HepG2 (cell line): Measurements from ENCODE around the gene TFF2. TPM values are rescaled to one million over a fixed set of nuclear protein-coding genes. Genes with fewer than 3 reads are reported as not detected.

Experiments
- ATAC-seq: fragments of 200-7000 bp; cut with Tn5 transposase; 3 replicates; pipeline ENCODE4 v1.9.1; 2020; ENCODE audit warnings: mild to moderate bottlenecking, moderate library complexity
- BruUV-seq: library from RNA; stranded (reverse); fragments of 400-500 nt; replicated peaks from 2 replicates; lab custom pipeline; 2021; lab: Mats Ljungman, UMichigan
- CTCF ChIA-PET: fragments of 300-600 bp; formaldehyde crosslinking; extraction: SDS; loops from one replicate; lab custom pipeline; 2021; ENCODE audit warnings: low total read pairs, inconsistent platforms, low intra/inter-chr PET ratio; lab: Yijun Ruan, JAX
- POLR2A ChIA-PET: fragments of 350-600 bp; sonication (Branson Sonifier 250); formaldehyde crosslinking; loops from one replicate; lab custom pipeline; 2020; ENCODE audit warnings: antibody characterized with exemption, inconsistent platforms; lab: Yijun Ruan, JAX
- DNase-seq: peaks from one replicate; pipeline ENCODE4 v3.0.0-alpha.2; 2015; ENCODE audit warnings: low spot score
- FAIRE-seq: peaks from 3 replicates; lab custom pipeline; 2011; peaks lifted over from hg19 to GRCh38; lab: Jason Lieb, UNC
- H2AFZ ChIP-seq: one replicate; pipeline ENCODE4 v1.6.1; 2011; ENCODE audit warnings: low read length, inconsistent platforms
- H3K27ac ChIP-seq: fragments of 300-600 bp; 3 replicates; pipeline ENCODE4 v1.8.0; 2011; ENCODE audit warnings: mixed run types, mild to moderate bottlenecking, mixed read lengths, low read length, inconsistent platforms; ENCODE audit not compliant: insufficient read depth; ENCODE audit errors: extremely low read length
- H3K27me3 ChIP-seq, 2 experiments: fragments of 200-600 bp in 1 of 2; 2 replicates in 1 of 2; 3 replicates in 1 of 2; pipeline versions ENCODE4 v1.6.0 to v1.8.0; 2011; ENCODE audit warnings: low read length in 2 of 2, mild to moderate bottlenecking in 2 of 2, moderate library complexity in 2 of 2, inconsistent platforms in 1 of 2; ENCODE audit not compliant: insufficient read depth in 2 of 2, control insufficient read depth in 1 of 2
- H3K36me3 ChIP-seq, 2 experiments: fragments of 200-600 bp in 1 of 2; replicated peaks in 1 of 2; 2 replicates in 1 of 2; 3 replicates in 1 of 2; pipeline versions ENCODE4 v1.5.1 to v1.8.0; 2011; ENCODE audit warnings: low read length in 2 of 2, inconsistent platforms in 1 of 2; ENCODE audit not compliant: insufficient read depth in 2 of 2, control insufficient read depth in 1 of 2
- H3K4me1 ChIP-seq: 2 replicates; pipeline ENCODE4 v1.5.1; 2012; ENCODE audit warnings: low read length, inconsistent platforms; ENCODE audit not compliant: insufficient read depth
- H3K4me2 ChIP-seq: 2 replicates; pipeline ENCODE4 v1.6.0; 2011; ENCODE audit warnings: low read depth, low read length, inconsistent platforms
- H3K4me3 ChIP-seq, 3 experiments: fragments of 200-600 bp in 1 of 3; sonication (generic), shearing (Covaris generic) in 1 of 3; replicated peaks in 1 of 3; 2 replicates each; pipeline ENCODE4 v1.5.1; 2011 to 2016; ENCODE audit warnings: low read length in 3 of 3, inconsistent platforms in 2 of 3, low read depth in 2 of 3, mild to moderate bottlenecking in 2 of 3, control low read depth in 1 of 3, mixed read lengths in 1 of 3; ENCODE audit not compliant: insufficient read depth in 1 of 3
- H3K79me2 ChIP-seq: one replicate; pipeline ENCODE4 v1.6.1; 2011; ENCODE audit warnings: low read length, inconsistent platforms; ENCODE audit not compliant: insufficient read depth
- H3K9ac ChIP-seq: 2 replicates; pipeline ENCODE4 v1.6.0; 2011; ENCODE audit warnings: mild to moderate bottlenecking, low read depth, low read length, inconsistent platforms; ENCODE audit not compliant: insufficient read depth
- H3K9me3 ChIP-seq: 2 replicates; pipeline ENCODE4 v1.5.1; 2012; ENCODE audit warnings: mild to moderate bottlenecking, low read length
- H4K20me1 ChIP-seq: 2 replicates; pipeline ENCODE4 v1.6.0; 2011; ENCODE audit warnings: inconsistent platforms, mild to moderate bottlenecking, low read length, moderate library complexity; ENCODE audit not compliant: insufficient read depth
- EP300 ChIP-seq, 3 experiments: sonication (generic) in 1 of 3; formaldehyde crosslinking in 1 of 3; IDR thresholded peaks; 2 replicates each; pipeline versions ENCODE4 v1.5.1 to v1.6.1; 2011 to 2020; ENCODE audit warnings: low read depth in 2 of 3, low read length in 2 of 3, borderline replicate concordance in 1 of 3, improper control_type of control experiment in 1 of 3, mild to moderate bottlenecking in 1 of 3, missing genetic modification reagents in 1 of 3, moderate library complexity in 1 of 3
- RAD51 ChIP-seq: fragments of 450-650 bp; IDR thresholded peaks from 2 replicates; pipeline ENCODE4 v1.6.1; 2016; ENCODE audit warnings: borderline replicate concordance
- STAT6 ChIP-seq: sonication (generic); formaldehyde crosslinking; IDR thresholded peaks from 2 replicates; pipeline ENCODE4 v1.4.0; 2020; ENCODE audit warnings: missing genetic modification reagents, mild to moderate bottlenecking, borderline replicate concordance
- ZFP37 ChIP-seq: sonication (generic); formaldehyde crosslinking; IDR thresholded peaks from 2 replicates; pipeline ENCODE4 v1.4.0; 2020; ENCODE audit warnings: missing genetic modification reagents, borderline replicate concordance
- ZNF12 ChIP-seq: sonication (generic); formaldehyde crosslinking; IDR thresholded peaks from 2 replicates; pipeline ENCODE4 v1.5.0; 2020; ENCODE audit warnings: missing genetic modification reagents
- ZNF446 ChIP-seq: sonication (generic); formaldehyde crosslinking; IDR thresholded peaks from 2 replicates; pipeline ENCODE4 v1.5.0; 2020; ENCODE audit warnings: mild to moderate bottlenecking, missing genetic modification reagents
- ZNF546 ChIP-seq: sonication (generic); formaldehyde crosslinking; conservative IDR thresholded peaks from 2 replicates; pipeline ENCODE4 v1.8.1; 2023; ENCODE audit warnings: mild to moderate bottlenecking, missing genetic modification reagents
- ZNF75D ChIP-seq: sonication (generic); formaldehyde crosslinking; IDR thresholded peaks from 2 replicates; pipeline ENCODE4 v1.8.1; 2023; ENCODE audit warnings: missing genetic modification reagents, mild to moderate bottlenecking, borderline replicate concordance
- WGBS: methylation state at CpG from one replicate; pipeline ENCODE4 v1.1.6; 2017; ENCODE audit warnings: low lambda C conversion rate; 5-methylcytosine and 5-hydroxymethylcytosine counted together
- in situ Hi-C: cut with HindIII; loops from 2 replicates; pipeline ENCODE4 v1.10.0; 2017; ENCODE audit warnings: low pct_unique_long_range_greater_than_20kb; ENCODE audit not compliant: extremely low pct_ligation_motif_present
- intact Hi-C: fragments of 100-400 bp; cut with micrococcal nuclease; formaldehyde crosslinking; loops from one replicate; pipeline ENCODE4 v1.10.0; 2022; ENCODE audit not compliant: unreplicated experiment
- polyA plus RNA-seq, 8 experiments: library from polyadenylated mRNA; depleted of rRNA in 3 of 8; stranded (reverse) in 7 of 8; unstranded in 1 of 8; fragments of >200 nt; fragmentation: Illumina TruSeq in 4 of 8; extraction: Trizol in 4 of 8; gene quantifications; 2 replicates each; pipeline versions ENCODE4 v1.2.1 to v1.2.3, GENCODE V29; 2011 to 2016; ENCODE audit warnings: low read depth in 4 of 8, missing spikeins in 1 of 8, mixed read lengths in 1 of 8; ENCODE audit not compliant: insufficient read depth in 1 of 8
- total RNA-seq, 5 experiments: library from RNA; depleted of rRNA; stranded (reverse); fragments of >200 nt; fragmentation: Illumina TruSeq; extraction: Trizol; gene quantifications; 2 replicates each; pipeline ENCODE4 v1.2.3, GENCODE V29; 2016; ENCODE audit warnings: low read depth in 1 of 5
- TF ChIP-seq, protein P1 (sequence below), 2 experiments: sonication (generic) in 1 of 2; formaldehyde crosslinking in 1 of 2; IDR thresholded peaks; 2 replicates each; pipeline versions ENCODE4 v1.5.1 to v1.6.1; 2011 to 2020; ENCODE audit warnings: borderline replicate concordance in 1 of 2, low read depth in 1 of 2, low read length in 1 of 2, mild to moderate bottlenecking in 1 of 2, missing genetic modification reagents in 1 of 2, moderate library complexity in 1 of 2
- TF ChIP-seq, protein P2 (sequence below): sonication (generic); formaldehyde crosslinking; IDR thresholded peaks from 2 replicates; pipeline ENCODE4 v1.4.0; 2020; ENCODE audit warnings: missing genetic modification reagents, borderline replicate concordance
- TF ChIP-seq, protein P3 (sequence below): sonication (generic); formaldehyde crosslinking; conservative IDR thresholded peaks from 2 replicates; pipeline ENCODE4 v1.8.0; 2022; ENCODE audit warnings: low read depth, missing genetic modification reagents

The TFF2 gene
- total and polyA plus RNA-seq, 2 of the 13 experiments (the other 11 are each of a cell fraction or from before 2014, with no cell fraction given), result 1.5 TPM; not detected in 1

- intact Hi-C loops (no loop called here), in situ Hi-C loops (no loop called here)
- no peaks in the 10 kb centered on the region for H3K79me2 ChIP-seq
- no peak for TF ChIP-seq EP300 (IDR thresholded peaks at IDR 0.05; ENCODE audit: low read depth in 2 of 2, low read length in 2 of 2)
- no peak for TF ChIP-seq EP300 (CRISPR knock-in tag; IDR thresholded peaks at IDR 0.05; ENCODE audit: borderline replicate concordance)
- TF ChIP-seq, protein P1, sequence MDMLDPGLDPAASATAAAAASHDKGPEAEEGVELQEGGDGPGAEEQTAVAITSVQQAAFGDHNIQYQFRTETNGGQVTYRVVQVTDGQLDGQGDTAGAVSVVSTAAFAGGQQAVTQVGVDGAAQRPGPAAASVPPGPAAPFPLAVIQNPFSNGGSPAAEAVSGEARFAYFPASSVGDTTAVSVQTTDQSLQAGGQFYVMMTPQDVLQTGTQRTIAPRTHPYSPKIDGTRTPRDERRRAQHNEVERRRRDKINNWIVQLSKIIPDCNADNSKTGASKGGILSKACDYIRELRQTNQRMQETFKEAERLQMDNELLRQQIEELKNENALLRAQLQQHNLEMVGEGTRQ (IDR thresholded peaks at IDR 0.05; ENCODE audit: low read depth, low read length), result no peak
- TF ChIP-seq, protein P1 (CRISPR knock-in tag; IDR thresholded peaks at IDR 0.05; ENCODE audit: borderline replicate concordance), result no peak
- no peak for TF ChIP-seq RAD51
- TF ChIP-seq ZFP37 (CRISPR knock-in tag), result no peak
- no peak for TF ChIP-seq ZNF446 (CRISPR knock-in tag)
- no peak for TF ChIP-seq ZNF75D
- TF ChIP-seq, protein P2, sequence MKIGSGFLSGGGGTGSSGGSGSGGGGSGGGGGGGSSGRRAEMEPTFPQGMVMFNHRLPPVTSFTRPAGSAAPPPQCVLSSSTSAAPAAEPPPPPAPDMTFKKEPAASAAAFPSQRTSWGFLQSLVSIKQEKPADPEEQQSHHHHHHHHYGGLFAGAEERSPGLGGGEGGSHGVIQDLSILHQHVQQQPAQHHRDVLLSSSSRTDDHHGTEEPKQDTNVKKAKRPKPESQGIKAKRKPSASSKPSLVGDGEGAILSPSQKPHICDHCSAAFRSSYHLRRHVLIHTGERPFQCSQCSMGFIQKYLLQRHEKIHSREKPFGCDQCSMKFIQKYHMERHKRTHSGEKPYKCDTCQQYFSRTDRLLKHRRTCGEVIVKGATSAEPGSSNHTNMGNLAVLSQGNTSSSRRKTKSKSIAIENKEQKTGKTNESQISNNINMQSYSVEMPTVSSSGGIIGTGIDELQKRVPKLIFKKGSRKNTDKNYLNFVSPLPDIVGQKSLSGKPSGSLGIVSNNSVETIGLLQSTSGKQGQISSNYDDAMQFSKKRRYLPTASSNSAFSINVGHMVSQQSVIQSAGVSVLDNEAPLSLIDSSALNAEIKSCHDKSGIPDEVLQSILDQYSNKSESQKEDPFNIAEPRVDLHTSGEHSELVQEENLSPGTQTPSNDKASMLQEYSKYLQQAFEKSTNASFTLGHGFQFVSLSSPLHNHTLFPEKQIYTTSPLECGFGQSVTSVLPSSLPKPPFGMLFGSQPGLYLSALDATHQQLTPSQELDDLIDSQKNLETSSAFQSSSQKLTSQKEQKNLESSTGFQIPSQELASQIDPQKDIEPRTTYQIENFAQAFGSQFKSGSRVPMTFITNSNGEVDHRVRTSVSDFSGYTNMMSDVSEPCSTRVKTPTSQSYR (CRISPR knock-in tag), result no peak
- TF ChIP-seq ZNF546 (CRISPR knock-in tag), result no peak
- TF ChIP-seq ZNF12 (CRISPR knock-in tag), result no peak
- TF ChIP-seq, protein P3, sequence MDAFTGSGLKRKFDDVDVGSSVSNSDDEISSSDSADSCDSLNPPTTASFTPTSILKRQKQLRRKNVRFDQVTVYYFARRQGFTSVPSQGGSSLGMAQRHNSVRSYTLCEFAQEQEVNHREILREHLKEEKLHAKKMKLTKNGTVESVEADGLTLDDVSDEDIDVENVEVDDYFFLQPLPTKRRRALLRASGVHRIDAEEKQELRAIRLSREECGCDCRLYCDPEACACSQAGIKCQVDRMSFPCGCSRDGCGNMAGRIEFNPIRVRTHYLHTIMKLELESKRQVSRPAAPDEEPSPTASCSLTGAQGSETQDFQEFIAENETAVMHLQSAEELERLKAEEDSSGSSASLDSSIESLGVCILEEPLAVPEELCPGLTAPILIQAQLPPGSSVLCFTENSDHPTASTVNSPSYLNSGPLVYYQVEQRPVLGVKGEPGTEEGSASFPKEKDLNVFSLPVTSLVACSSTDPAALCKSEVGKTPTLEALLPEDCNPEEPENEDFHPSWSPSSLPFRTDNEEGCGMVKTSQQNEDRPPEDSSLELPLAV (CRISPR knock-in tag), result no peak
- no peak for TF ChIP-seq STAT6 (CRISPR knock-in tag)
- no peak overlapping the region for H3K9ac ChIP-seq
- ChIA-PET POLR2A (no interaction called here), CTCF (interaction anchor here (3.6 to 4.1 kb wide), 2 partner anchors 44 to 112 kb away, joined by 27 to 33 read pairs; no protein-coding TSS in a partner anchor)
- DNase-seq (no peak), FAIRE-seq (no peak), ATAC-seq (no peak)
- no peaks in the 10 kb centered on the region for H3K36me3 ChIP-seq
- H2AFZ ChIP-seq, result no peak overlapping the region
- BruUV-seq, result no TSS peak
- no peaks in the 10 kb centered on the region for H4K20me1 ChIP-seq
- no peak overlapping the region for H3K4me2 ChIP-seq
- no peaks in the 10 kb centered on the region; a peak in 2 of 5 replicates for H3K27me3 ChIP-seq
- no peak overlapping the region for H3K27ac ChIP-seq
- H3K4me1 ChIP-seq, result peaks cover 21% of the 10 kb centered on the region
- WGBS, result 56% methylated on average over 4 of the region's 4 CpGs
- no peaks in the 10 kb centered on the region for H3K9me3 ChIP-seq
- H3K4me3 ChIP-seq, result no peak overlapping the region
Observed at GRCh38 chr21:42337276-42337675, 13.5 kb downstream of the TFF2 start.
